Caco-2 (cell line): ENCODE results near the gene NFU1. TPM values are rescaled to one million over a fixed set of nuclear protein-coding genes. Genes with fewer than 3 reads are reported as not detected.

ENCODE experiments used
- BruUV-seq: library from RNA; stranded (reverse); fragments of 400-500 nt; replicated peaks from 2 replicates; lab custom pipeline; 2021; lab: Mats Ljungman, UMichigan
- CTCF ChIA-PET: fragments of 300-600 bp; sonication (Branson Sonifier 250); formaldehyde crosslinking; loops from one replicate; lab custom pipeline; 2022; ENCODE audit warnings: antibody characterized with exemption; lab: Charles Lee
- POLR2A ChIA-PET: fragments of 300-600 bp; sonication (Branson Sonifier 250); formaldehyde crosslinking; loops from one replicate; lab custom pipeline; 2022; ENCODE audit warnings: antibody characterized with exemption; lab: Charles Lee
- DNase-seq, 2 experiments: peaks; one replicate each; pipeline versions ENCODE4 v3.0.0 to v3.0.0-alpha.2; 2020 to 2022
- H3K27me3 ChIP-seq: replicated peaks from 2 replicates; pipeline ENCODE4 v1.6.0; 2011; ENCODE audit warnings: low read length; ENCODE audit not compliant: control insufficient read depth, insufficient read depth
- H3K36me3 ChIP-seq: 2 replicates; pipeline ENCODE4 v1.5.1; 2011; ENCODE audit warnings: low read length; ENCODE audit not compliant: control insufficient read depth, insufficient read depth
- H3K4me1 ChIP-seq: fragments of 250-450 bp; sonication (Bioruptor Pico); 2 replicates; pipeline ENCODE4 v1.5.1; 2020; ENCODE audit warnings: mild to moderate bottlenecking
- H3K4me3 ChIP-seq: 2 replicates; pipeline ENCODE4 v1.5.1; 2011; ENCODE audit warnings: low read depth, mild to moderate bottlenecking, control low read depth, low read length
- H3K9me3 ChIP-seq: fragments of 250-450 bp; sonication (Bioruptor Pico); 2 replicates; pipeline ENCODE4 v1.5.1; 2020; ENCODE audit warnings: mild to moderate bottlenecking, moderate library complexity
- H3K27ac Mint-ChIP-seq: one replicate; pipeline ENCODE4 v1.8.0; 2022; ENCODE audit warnings: mixed read lengths; ENCODE audit not compliant: unreplicated experiment
- H3K27me3 Mint-ChIP-seq: one replicate; pipeline ENCODE4 v1.8.0; 2022; ENCODE audit warnings: mixed read lengths; ENCODE audit not compliant: insufficient read depth, unreplicated experiment
- H3K36me3 Mint-ChIP-seq: one replicate; pipeline ENCODE4 v1.8.0; 2022; ENCODE audit warnings: mild to moderate bottlenecking, mixed read lengths; ENCODE audit not compliant: insufficient read depth, unreplicated experiment
- H3K4me1 Mint-ChIP-seq: one replicate; pipeline ENCODE4 v1.8.0; 2022; ENCODE audit warnings: low read depth, mixed read lengths; ENCODE audit not compliant: unreplicated experiment
- H3K4me3 Mint-ChIP-seq: one replicate; pipeline ENCODE4 v1.8.0; 2022; ENCODE audit warnings: mild to moderate bottlenecking, moderate library complexity, mixed read lengths; ENCODE audit not compliant: unreplicated experiment
- H3K9me3 Mint-ChIP-seq: one replicate; pipeline ENCODE4 v1.8.0; 2022; ENCODE audit warnings: mixed read lengths; ENCODE audit not compliant: unreplicated experiment
- intact Hi-C: fragments of 100-400 bp; cut with micrococcal nuclease; formaldehyde crosslinking; loops from one replicate; pipeline ENCODE4 v1.10.0; 2022; ENCODE audit not compliant: unreplicated experiment
- total RNA-seq: library from RNA; stranded (reverse); gene quantifications from 2 replicates; pipeline ENCODE4 v1.2.3, GENCODE V29; 2022
- TF ChIP-seq, protein P1 (sequence below), 2 experiments: fragments of 200-600 bp in 1 of 2; IDR thresholded peaks; 1 replicate in 1 of 2; 2 replicates in 1 of 2; pipeline versions ENCODE4 v1.5.1 to v1.8.0; 2011 to 2022; ENCODE audit warnings: antibody characterized with exemption in 1 of 2, control low read depth in 1 of 2, inconsistent platforms in 1 of 2, low read depth in 1 of 2, low read length in 1 of 2, mild to moderate bottlenecking in 1 of 2, moderate library complexity in 1 of 2; ENCODE audit not compliant: insufficient read depth in 1 of 2, severe bottlenecking in 1 of 2, unreplicated experiment in 1 of 2

The NFU1 gene
- total RNA-seq, 1 experiment from 2014 or later, result 85.3 TPM

DNA sequence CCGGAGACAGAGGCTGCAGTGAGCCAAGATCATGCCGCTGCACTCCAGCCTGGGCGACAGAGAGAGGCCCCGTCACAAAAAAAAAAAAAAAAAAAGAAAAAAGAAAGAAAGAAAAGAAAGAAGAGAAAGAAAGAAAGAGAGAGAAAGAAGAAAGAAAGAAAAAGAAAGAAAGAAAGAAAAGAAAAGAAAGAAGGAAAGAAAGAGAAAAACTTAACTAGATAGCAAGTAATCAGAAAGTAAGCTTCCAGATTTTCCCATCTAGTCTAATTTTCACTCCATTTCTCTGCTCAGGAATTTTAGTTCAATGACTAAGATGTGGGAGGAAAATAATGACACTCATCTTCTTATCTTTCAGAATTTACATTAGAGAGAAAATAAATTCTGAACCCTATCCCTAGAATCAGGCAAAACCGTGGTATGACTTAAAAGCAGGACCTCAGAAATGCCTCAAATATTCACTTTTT is 52.6 kb downstream of the NFU1 start:
- Mint-ChIP-seq H3K4me3 (peak overlapping the region; percentile 15), H3K27ac (peak overlapping the region; percentile 96), H3K9me3 (no peaks in the 10 kb centered on the region), H3K27me3 (no peaks in the 10 kb centered on the region), H3K36me3 (peaks cover 48% of the 10 kb centered on the region), H3K4me1 (peaks cover 25% of the 10 kb centered on the region)
- Histone ChIP-seq H3K9me3 (no peaks in the 10 kb centered on the region), H3K4me1 (peaks cover 25% of the 10 kb centered on the region), H3K27me3 (no peaks in the 10 kb centered on the region), H3K4me3 (no peak overlapping the region), H3K36me3 (no peaks in the 10 kb centered on the region)
- intact Hi-C loops, result no loop called here
- TF ChIP-seq, protein P1, sequence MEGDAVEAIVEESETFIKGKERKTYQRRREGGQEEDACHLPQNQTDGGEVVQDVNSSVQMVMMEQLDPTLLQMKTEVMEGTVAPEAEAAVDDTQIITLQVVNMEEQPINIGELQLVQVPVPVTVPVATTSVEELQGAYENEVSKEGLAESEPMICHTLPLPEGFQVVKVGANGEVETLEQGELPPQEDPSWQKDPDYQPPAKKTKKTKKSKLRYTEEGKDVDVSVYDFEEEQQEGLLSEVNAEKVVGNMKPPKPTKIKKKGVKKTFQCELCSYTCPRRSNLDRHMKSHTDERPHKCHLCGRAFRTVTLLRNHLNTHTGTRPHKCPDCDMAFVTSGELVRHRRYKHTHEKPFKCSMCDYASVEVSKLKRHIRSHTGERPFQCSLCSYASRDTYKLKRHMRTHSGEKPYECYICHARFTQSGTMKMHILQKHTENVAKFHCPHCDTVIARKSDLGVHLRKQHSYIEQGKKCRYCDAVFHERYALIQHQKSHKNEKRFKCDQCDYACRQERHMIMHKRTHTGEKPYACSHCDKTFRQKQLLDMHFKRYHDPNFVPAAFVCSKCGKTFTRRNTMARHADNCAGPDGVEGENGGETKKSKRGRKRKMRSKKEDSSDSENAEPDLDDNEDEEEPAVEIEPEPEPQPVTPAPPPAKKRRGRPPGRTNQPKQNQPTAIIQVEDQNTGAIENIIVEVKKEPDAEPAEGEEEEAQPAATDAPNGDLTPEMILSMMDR (IDR thresholded peaks at IDR 0.05; ENCODE audit: insufficient read depth in 1 of 2, low read depth in 1 of 2, low read length in 1 of 2, severe bottlenecking in 1 of 2, unreplicated experiment in 1 of 2), result no peak
- ChIA-PET POLR2A (interaction anchor here (0.7 to 0.8 kb wide), 2 partner anchors 11 to 52 kb away, joined by 3 to 11 read pairs; no protein-coding TSS in a partner anchor), CTCF (interaction anchor here (1.7 kb wide), 1 partner anchor 52 kb away, joined by 9 read pairs; the partner anchor contains the start of gene NFU1)
- no peak for DNase-seq
- no TSS peak for BruUV-seq

DNA sequence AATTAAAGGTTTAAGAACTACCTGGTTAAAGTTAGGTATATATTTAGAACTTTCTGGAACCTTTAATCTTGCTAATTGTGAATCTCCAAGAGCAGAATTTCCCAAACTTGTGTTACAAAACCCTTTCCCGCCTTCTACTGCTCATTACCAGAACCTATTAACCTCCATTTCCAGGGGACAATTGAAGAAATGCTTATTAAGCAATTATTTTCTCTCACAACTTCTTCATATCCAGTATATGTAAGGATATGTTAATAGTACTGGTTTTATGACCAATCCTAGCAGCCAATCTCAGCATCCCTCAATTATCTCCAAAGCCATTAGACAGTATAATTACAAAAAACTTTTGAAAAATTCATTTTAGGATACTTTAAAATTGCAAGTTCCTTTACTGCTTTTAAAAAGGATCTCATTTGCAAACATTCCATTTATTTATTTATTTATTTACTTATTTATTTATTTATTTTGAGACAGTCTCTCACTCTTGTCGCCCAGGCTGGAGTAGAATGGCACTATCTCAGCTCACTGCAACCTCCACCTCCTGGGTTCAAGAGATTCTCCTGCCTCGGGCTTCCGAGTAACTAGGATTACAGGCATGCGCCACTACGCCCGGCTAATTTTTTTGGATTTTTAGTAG is 53.9 kb downstream of the NFU1 start:
- intact Hi-C loops, result no loop called here
- no TSS peak for BruUV-seq

DNA sequence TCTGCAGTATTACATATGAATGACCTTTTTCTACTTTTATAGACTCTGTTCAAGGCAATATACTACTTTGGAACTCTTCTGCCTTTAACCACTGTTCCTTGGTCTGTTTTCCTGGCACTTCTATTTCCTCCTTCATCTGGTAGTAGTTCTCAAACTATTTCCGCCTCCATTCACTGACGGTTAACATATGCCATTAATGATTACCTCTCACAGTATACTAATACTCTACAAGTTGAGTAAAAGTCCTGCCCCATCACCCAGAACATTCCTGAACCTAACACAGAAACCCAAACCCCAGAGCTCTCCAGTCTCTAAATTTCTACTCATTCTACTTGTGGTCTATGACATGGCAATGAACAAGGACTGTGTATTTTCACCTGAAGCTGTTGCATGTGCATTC is 54.7 kb downstream of the NFU1 start:
- TF ChIP-seq, protein P1 (IDR thresholded peaks at IDR 0.05; ENCODE audit: insufficient read depth in 1 of 2, low read depth in 1 of 2, low read length in 1 of 2, severe bottlenecking in 1 of 2, unreplicated experiment in 1 of 2), result no peak
- Mint-ChIP-seq H3K4me3 (no peak overlapping the region), H3K27me3 (no peaks in the 10 kb centered on the region), H3K4me1 (peaks cover 25% of the 10 kb centered on the region), H3K36me3 (peaks cover 46% of the 10 kb centered on the region), H3K9me3 (no peaks in the 10 kb centered on the region), H3K27ac (no peak overlapping the region)
- no peaks in the 10 kb centered on the region for H3K36me3 ChIP-seq
- DNase-seq, result no peak
- intact Hi-C loops, result no loop called here
- H3K27me3 ChIP-seq, result no peaks in the 10 kb centered on the region
- CTCF ChIA-PET, result no interaction called here
- no peak overlapping the region for H3K4me3 ChIP-seq
- POLR2A ChIA-PET, result no interaction called here
- H3K4me1 ChIP-seq, result peaks cover 16% of the 10 kb centered on the region
- H3K9me3 ChIP-seq, result no peaks in the 10 kb centered on the region
- BruUV-seq, result no TSS peak

More for the DNA sequence above, 53.9 kb downstream of the NFU1 start:
- no peak overlapping the region for H3K4me3 Mint-ChIP-seq
- Histone ChIP-seq H3K9me3 (no peaks in the 10 kb centered on the region), H3K4me1 (peaks cover 19% of the 10 kb centered on the region), H3K27me3 (no peaks in the 10 kb centered on the region), H3K4me3 (no peak overlapping the region), H3K36me3 (no peaks in the 10 kb centered on the region)
- TF ChIP-seq, protein P1 (IDR thresholded peaks at IDR 0.05; ENCODE audit: insufficient read depth in 1 of 2, low read depth in 1 of 2, low read length in 1 of 2, severe bottlenecking in 1 of 2, unreplicated experiment in 1 of 2), result no peak
- CTCF ChIA-PET, result interaction anchor here (1.7 kb wide), 1 partner anchor 54 kb away, joined by 9 read pairs; the partner anchor contains the start of gene NFU1
- no peaks in the 10 kb centered on the region for H3K9me3 Mint-ChIP-seq
- POLR2A ChIA-PET, result no interaction called here
- H3K27ac Mint-ChIP-seq, result no peak overlapping the region
- peaks cover 48% of the 10 kb centered on the region for H3K36me3 Mint-ChIP-seq
- no peak for DNase-seq
- peaks cover 25% of the 10 kb centered on the region for H3K4me1 Mint-ChIP-seq
- H3K27me3 Mint-ChIP-seq, result no peaks in the 10 kb centered on the region
